ENCODE data around the gene STOM.

GRCh38 chr9:121345070-121345469 lies 25.0 kb downstream of the STOM start:
- TF ChIP-seq ZNF449 (tag by site-specific recombination; IDR thresholded peaks at IDR 0.05): no peak
- no peak for TF ChIP-seq CTCF (tag by site-specific recombination; IDR thresholded peaks at IDR 0.05)
- no peak for TF ChIP-seq SP2 (tag by site-specific recombination; IDR thresholded peaks at IDR 0.05)
- TF ChIP-seq SETDB1 (IDR thresholded peaks at IDR 0.05; ENCODE audit: insufficient read length, low read length): no peak
- no peak for TF ChIP-seq RBAK (tag by site-specific recombination; IDR thresholded peaks at IDR 0.05)
- TF ChIP-seq, protein P1, sequence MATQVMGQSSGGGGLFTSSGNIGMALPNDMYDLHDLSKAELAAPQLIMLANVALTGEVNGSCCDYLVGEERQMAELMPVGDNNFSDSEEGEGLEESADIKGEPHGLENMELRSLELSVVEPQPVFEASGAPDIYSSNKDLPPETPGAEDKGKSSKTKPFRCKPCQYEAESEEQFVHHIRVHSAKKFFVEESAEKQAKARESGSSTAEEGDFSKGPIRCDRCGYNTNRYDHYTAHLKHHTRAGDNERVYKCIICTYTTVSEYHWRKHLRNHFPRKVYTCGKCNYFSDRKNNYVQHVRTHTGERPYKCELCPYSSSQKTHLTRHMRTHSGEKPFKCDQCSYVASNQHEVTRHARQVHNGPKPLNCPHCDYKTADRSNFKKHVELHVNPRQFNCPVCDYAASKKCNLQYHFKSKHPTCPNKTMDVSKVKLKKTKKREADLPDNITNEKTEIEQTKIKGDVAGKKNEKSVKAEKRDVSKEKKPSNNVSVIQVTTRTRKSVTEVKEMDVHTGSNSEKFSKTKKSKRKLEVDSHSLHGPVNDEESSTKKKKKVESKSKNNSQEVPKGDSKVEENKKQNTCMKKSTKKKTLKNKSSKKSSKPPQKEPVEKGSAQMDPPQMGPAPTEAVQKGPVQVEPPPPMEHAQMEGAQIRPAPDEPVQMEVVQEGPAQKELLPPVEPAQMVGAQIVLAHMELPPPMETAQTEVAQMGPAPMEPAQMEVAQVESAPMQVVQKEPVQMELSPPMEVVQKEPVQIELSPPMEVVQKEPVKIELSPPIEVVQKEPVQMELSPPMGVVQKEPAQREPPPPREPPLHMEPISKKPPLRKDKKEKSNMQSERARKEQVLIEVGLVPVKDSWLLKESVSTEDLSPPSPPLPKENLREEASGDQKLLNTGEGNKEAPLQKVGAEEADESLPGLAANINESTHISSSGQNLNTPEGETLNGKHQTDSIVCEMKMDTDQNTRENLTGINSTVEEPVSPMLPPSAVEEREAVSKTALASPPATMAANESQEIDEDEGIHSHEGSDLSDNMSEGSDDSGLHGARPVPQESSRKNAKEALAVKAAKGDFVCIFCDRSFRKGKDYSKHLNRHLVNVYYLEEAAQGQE (tag by site-specific recombination; IDR thresholded peaks at IDR 0.05): no peak
- TF ChIP-seq KLF1 (tag by site-specific recombination; IDR thresholded peaks at IDR 0.05): no peak
- TF ChIP-seq ZNF843 (tag by site-specific recombination; IDR thresholded peaks at IDR 0.05): no peak
- TF ChIP-seq, protein P2, sequence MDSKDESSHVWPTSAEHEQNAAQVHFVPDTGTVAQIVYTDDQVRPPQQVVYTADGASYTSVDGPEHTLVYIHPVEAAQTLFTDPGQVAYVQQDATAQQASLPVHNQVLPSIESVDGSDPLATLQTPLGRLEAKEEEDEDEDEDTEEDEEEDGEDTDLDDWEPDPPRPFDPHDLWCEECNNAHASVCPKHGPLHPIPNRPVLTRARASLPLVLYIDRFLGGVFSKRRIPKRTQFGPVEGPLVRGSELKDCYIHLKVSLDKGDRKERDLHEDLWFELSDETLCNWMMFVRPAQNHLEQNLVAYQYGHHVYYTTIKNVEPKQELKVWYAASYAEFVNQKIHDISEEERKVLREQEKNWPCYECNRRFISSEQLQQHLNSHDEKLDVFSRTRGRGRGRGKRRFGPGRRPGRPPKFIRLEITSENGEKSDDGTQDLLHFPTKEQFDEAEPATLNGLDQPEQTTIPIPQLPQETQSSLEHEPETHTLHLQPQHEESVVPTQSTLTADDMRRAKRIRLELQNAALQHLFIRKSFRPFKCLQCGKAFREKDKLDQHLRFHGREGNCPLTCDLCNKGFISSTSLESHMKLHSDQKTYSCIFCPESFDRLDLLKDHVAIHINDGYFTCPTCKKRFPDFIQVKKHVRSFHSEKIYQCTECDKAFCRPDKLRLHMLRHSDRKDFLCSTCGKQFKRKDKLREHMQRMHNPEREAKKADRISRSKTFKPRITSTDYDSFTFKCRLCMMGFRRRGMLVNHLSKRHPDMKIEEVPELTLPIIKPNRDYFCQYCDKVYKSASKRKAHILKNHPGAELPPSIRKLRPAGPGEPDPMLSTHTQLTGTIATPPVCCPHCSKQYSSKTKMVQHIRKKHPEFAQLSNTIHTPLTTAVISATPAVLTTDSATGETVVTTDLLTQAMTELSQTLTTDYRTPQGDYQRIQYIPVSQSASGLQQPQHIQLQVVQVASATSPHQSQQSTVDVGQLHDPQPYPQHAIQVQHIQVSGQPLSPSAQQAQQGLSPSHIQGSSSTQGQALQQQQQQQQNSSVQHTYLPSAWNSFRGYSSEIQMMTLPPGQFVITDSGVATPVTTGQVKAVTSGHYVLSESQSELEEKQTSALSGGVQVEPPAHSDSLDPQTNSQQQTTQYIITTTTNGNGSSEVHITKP (tag by site-specific recombination; IDR thresholded peaks at IDR 0.05): no peak
- TF ChIP-seq, protein P3, sequence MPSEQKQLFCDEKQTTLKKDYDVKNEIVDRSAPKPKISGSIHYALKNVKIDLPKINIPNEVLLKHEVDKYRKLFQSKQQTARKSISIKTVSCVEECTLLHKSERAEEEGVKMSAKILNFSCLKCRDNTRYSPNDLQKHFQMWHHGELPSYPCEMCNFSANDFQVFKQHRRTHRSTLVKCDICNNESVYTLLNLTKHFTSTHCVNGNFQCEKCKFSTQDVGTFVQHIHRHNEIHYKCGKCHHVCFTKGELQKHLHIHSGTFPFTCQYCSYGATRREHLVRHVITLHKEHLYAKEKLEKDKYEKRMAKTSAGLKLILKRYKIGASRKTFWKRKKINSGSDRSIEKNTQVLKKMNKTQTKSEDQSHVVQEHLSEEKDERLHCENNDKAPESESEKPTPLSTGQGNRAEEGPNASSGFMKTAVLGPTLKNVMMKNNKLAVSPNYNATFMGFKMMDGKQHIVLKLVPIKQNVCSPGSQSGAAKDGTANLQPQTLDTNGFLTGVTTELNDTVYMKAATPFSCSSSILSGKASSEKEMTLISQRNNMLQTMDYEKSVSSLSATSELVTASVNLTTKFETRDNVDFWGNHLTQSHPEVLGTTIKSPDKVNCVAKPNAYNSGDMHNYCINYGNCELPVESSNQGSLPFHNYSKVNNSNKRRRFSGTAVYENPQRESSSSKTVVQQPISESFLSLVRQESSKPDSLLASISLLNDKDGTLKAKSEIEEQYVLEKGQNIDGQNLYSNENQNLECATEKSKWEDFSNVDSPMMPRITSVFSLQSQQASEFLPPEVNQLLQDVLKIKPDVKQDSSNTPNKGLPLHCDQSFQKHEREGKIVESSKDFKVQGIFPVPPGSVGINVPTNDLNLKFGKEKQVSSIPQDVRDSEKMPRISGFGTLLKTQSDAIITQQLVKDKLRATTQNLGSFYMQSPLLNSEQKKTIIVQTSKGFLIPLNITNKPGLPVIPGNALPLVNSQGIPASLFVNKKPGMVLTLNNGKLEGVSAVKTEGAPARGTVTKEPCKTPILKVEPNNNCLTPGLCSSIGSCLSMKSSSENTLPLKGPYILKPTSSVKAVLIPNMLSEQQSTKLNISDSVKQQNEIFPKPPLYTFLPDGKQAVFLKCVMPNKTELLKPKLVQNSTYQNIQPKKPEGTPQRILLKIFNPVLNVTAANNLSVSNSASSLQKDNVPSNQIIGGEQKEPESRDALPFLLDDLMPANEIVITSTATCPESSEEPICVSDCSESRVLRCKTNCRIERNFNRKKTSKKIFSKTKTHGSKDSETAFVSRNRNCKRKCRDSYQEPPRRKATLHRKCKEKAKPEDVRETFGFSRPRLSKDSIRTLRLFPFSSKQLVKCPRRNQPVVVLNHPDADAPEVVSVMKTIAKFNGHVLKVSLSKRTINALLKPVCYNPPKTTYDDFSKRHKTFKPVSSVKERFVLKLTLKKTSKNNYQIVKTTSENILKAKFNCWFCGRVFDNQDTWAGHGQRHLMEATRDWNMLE (tag by site-specific recombination; conservative IDR thresholded peaks at IDR 0.05; ENCODE audit: low read depth): no peak
- TF ChIP-seq ZNF777 (tag by site-specific recombination; IDR thresholded peaks at IDR 0.05; ENCODE audit: borderline replicate concordance): no peak
